Activated CD4-positive, alpha-beta memory T cell treated with anti-CD3 and anti-CD28 coated beads for 36 hours (primary cell): ENCODE results near the gene STK39. TPM values are rescaled to one million over a fixed set of nuclear protein-coding genes. Genes with fewer than 3 reads are reported as not detected.
A peak's percentile ranks its signal among the peaks of the same experiment; 100 is the strongest.
"Not testable (repeated sequence)": the region's sequence is repeated elsewhere in the genome, so short reads cannot be mapped to it uniquely, and the experiment has no call there.

Source experiments
- CTCF ChIA-PET: fragments of 350-600 bp; sonication (Branson Sonifier 250); formaldehyde crosslinking; loops from one replicate; lab custom pipeline; 2021; ENCODE audit warnings: antibody characterized with exemption, inconsistent platforms; lab: Charles Lee
- POLR2A ChIA-PET: fragments of 350-600 bp; sonication (Branson Sonifier 250); formaldehyde crosslinking; loops from one replicate; lab custom pipeline; 2021; ENCODE audit warnings: antibody characterized with exemption; lab: Charles Lee
- DNase-seq: peaks from one replicate; pipeline ENCODE4 v3.0.0-alpha.2; 2020
- H3K27ac Mint-ChIP-seq: one replicate; pipeline ENCODE4 v1.8.0; 2021; ENCODE audit warnings: mixed read lengths
- H3K27me3 Mint-ChIP-seq: one replicate; pipeline ENCODE4 v1.8.0; 2021; ENCODE audit warnings: mixed read lengths
- H3K36me3 Mint-ChIP-seq: one replicate; pipeline ENCODE4 v1.8.0; 2021; ENCODE audit warnings: mixed read lengths
- H3K4me1 Mint-ChIP-seq: one replicate; pipeline ENCODE4 v1.8.0; 2021; ENCODE audit warnings: low read depth, mixed read lengths
- H3K4me3 Mint-ChIP-seq: one replicate; pipeline ENCODE4 v1.8.0; 2021; ENCODE audit warnings: mild to moderate bottlenecking, mixed read lengths
- H3K9me3 Mint-ChIP-seq: one replicate; pipeline ENCODE4 v1.8.0; 2021; ENCODE audit warnings: mixed read lengths
- intact Hi-C: fragments of 100-400 bp; cut with micrococcal nuclease; formaldehyde crosslinking; loops from one replicate; pipeline ENCODE4 v1.15.1; 2023
- total RNA-seq, 2 experiments: library from RNA; stranded (reverse); gene quantifications; one replicate each; pipeline ENCODE4 v1.2.3, GENCODE V29; 2021

The STK39 gene
- total RNA-seq, 2 experiments from 2014 or later: 53.8 to 55.4 TPM

GRCh38 chr2:168047091-168047690 lies 200.2 kb downstream of the STK39 start:
- H3K36me3 Mint-ChIP-seq: peaks cover 22% of the 10 kb centered on the region

GRCh38 chr2:168044579-168044978 lies 202.8 kb downstream of the STK39 start:
- POLR2A ChIA-PET: no interaction called here
- H3K9me3 Mint-ChIP-seq: no peaks in the 10 kb centered on the region

More at GRCh38 chr2:168047091-168047690, 200.2 kb downstream of the STK39 start:
- ChIA-PET POLR2A (no interaction called here), CTCF (no interaction called here)
- DNase-seq: no peak
- no peak overlapping the region for H3K27ac Mint-ChIP-seq
- no peak overlapping the region for H3K4me3 Mint-ChIP-seq
- H3K27me3 Mint-ChIP-seq: no peaks in the 10 kb centered on the region
- peaks cover 18% of the 10 kb centered on the region for H3K4me1 Mint-ChIP-seq
- intact Hi-C loops: no loop called here
- H3K9me3 Mint-ChIP-seq: no peaks in the 10 kb centered on the region

GRCh38 chr2:168044176-168044575 lies 203.2 kb downstream of the STK39 start:
- Mint-ChIP-seq H3K36me3 (peaks cover 21% of the 10 kb centered on the region), H3K27ac (no peak overlapping the region), H3K4me3 (no peak overlapping the region), H3K9me3 (no peaks in the 10 kb centered on the region), H3K4me1 (peaks cover 29% of the 10 kb centered on the region), H3K27me3 (no peaks in the 10 kb centered on the region)
- intact Hi-C loops: no loop called here
- ChIA-PET CTCF (interaction anchor here (0.5 kb wide), 1 partner anchor 432 kb away, joined by 3 read pairs; no protein-coding TSS in a partner anchor), POLR2A (no interaction called here)
- DNase-seq: no peak

More at GRCh38 chr2:168044579-168044978, 202.8 kb downstream of the STK39 start:
- no peak for DNase-seq
- intact Hi-C loops: no loop called here
- H3K4me1 Mint-ChIP-seq: peaks cover 29% of the 10 kb centered on the region
- CTCF ChIA-PET: no interaction called here
- peaks cover 25% of the 10 kb centered on the region for H3K36me3 Mint-ChIP-seq
- H3K4me3 Mint-ChIP-seq: no peak overlapping the region
- H3K27me3 Mint-ChIP-seq: no peaks in the 10 kb centered on the region
- H3K27ac Mint-ChIP-seq: no peak overlapping the region

GRCh38 chr2:168042127-168042824 lies 205.1 kb downstream of the STK39 start:
- intact Hi-C loops, H3K27me3 Mint-ChIP-seq, H3K27ac Mint-ChIP-seq: not testable (repeated sequence)

GRCh38 chr2:168039881-168040280 lies 207.5 kb downstream of the STK39 start:
- Mint-ChIP-seq H3K36me3 (peaks cover 31% of the 10 kb centered on the region), H3K4me1 (peaks cover 43% of the 10 kb centered on the region), H3K9me3 (no peaks in the 10 kb centered on the region), H3K4me3 (no peak overlapping the region), H3K27me3 (no peaks in the 10 kb centered on the region), H3K27ac (no peak overlapping the region)
- DNase-seq: peak; percentile 23
- ChIA-PET CTCF (no interaction called here), POLR2A (no interaction called here)
- intact Hi-C loops: loop anchor here (5.0 to 10.0 kb wide), 3 partner anchors 155 to 455 kb away; no protein-coding TSS in a partner anchor

More at GRCh38 chr2:168042127-168042824, 205.1 kb downstream of the STK39 start:
- Mint-ChIP-seq H3K4me1 (peaks cover 31% of the 10 kb centered on the region), H3K36me3 (peaks cover 20% of the 10 kb centered on the region)
- H3K9me3 Mint-ChIP-seq, H3K4me3 Mint-ChIP-seq, POLR2A ChIA-PET, DNase-seq: not testable (repeated sequence)
- CTCF ChIA-PET: interaction anchor here (1.5 kb wide), 1 partner anchor 77 kb away, joined by 6 read pairs; no protein-coding TSS in a partner anchor

- ChIA-PET CTCF (no interaction called here), POLR2A (no interaction called here)
- no peak for DNase-seq
- Mint-ChIP-seq H3K36me3 (peaks cover 40% of the 10 kb centered on the region), H3K27me3 (no peaks in the 10 kb centered on the region), H3K27ac (no peak overlapping the region), H3K4me3 (no peak overlapping the region), H3K4me1 (peaks cover 37% of the 10 kb centered on the region), H3K9me3 (no peaks in the 10 kb centered on the region)
- intact Hi-C loops: loop anchor here (5.0 to 10.0 kb wide), 3 partner anchors 157 to 457 kb away; no protein-coding TSS in a partner anchor
These were observed 209.6 kb downstream of the STK39 start for GRCh38 chr2:168037778-168038177.

GRCh38 chr2:168035458-168035857 lies 211.9 kb downstream of the STK39 start:
- ChIA-PET CTCF (interaction anchor here (0.8 to 1.4 kb wide), 2 partner anchors 84 to 284 kb away, joined by 5 to 6 read pairs; no protein-coding TSS in a partner anchor), POLR2A (no interaction called here)
- Mint-ChIP-seq H3K27me3 (no peaks in the 10 kb centered on the region), H3K4me3 (no peak overlapping the region), H3K4me1 (peaks cover 37% of the 10 kb centered on the region), H3K9me3 (no peaks in the 10 kb centered on the region), H3K36me3 (peaks cover 37% of the 10 kb centered on the region), H3K27ac (peak overlapping the region; percentile 9)
- peak; percentile 11 for DNase-seq
- intact Hi-C loops: loop anchor here (1.0 to 10.0 kb wide), 4 partner anchors 33 to 459 kb away; no protein-coding TSS in a partner anchor

- Mint-ChIP-seq H3K27ac (no peak overlapping the region), H3K27me3 (no peaks in the 10 kb centered on the region), H3K4me1 (peaks cover 35% of the 10 kb centered on the region), H3K9me3 (no peaks in the 10 kb centered on the region), H3K4me3 (no peak overlapping the region), H3K36me3 (peaks cover 38% of the 10 kb centered on the region)
- intact Hi-C loops: loop anchor here (1.0 to 10.0 kb wide), 4 partner anchors 32 to 460 kb away; no protein-coding TSS in a partner anchor
- DNase-seq: no peak
- ChIA-PET CTCF (interaction anchor here (0.8 to 1.4 kb wide), 2 partner anchors 85 to 285 kb away, joined by 5 to 6 read pairs; no protein-coding TSS in a partner anchor), POLR2A (no interaction called here)
These were observed 212.8 kb downstream of the STK39 start for GRCh38 chr2:168034616-168035015.

GRCh38 chr2:168033966-168034365 lies 213.4 kb downstream of the STK39 start:
- H3K36me3 Mint-ChIP-seq: peaks cover 38% of the 10 kb centered on the region
- H3K4me3 Mint-ChIP-seq: no peak overlapping the region
- POLR2A ChIA-PET: no interaction called here
- H3K27me3 Mint-ChIP-seq: no peaks in the 10 kb centered on the region
- no peak overlapping the region for H3K27ac Mint-ChIP-seq
- no peaks in the 10 kb centered on the region for H3K9me3 Mint-ChIP-seq
- H3K4me1 Mint-ChIP-seq: peaks cover 35% of the 10 kb centered on the region
- CTCF ChIA-PET: interaction anchor here (0.6 kb wide), 1 partner anchor 31 kb away, joined by 3 read pairs; no protein-coding TSS in a partner anchor
- intact Hi-C loops: loop anchor here (10.0 kb wide), 2 partner anchors 161 to 461 kb away; no protein-coding TSS in a partner anchor
- DNase-seq: no peak

- no peaks in the 10 kb centered on the region for H3K9me3 Mint-ChIP-seq
- no peak overlapping the region for H3K27ac Mint-ChIP-seq
- H3K36me3 Mint-ChIP-seq: peaks cover 33% of the 10 kb centered on the region
- ChIA-PET CTCF (no interaction called here), POLR2A (no interaction called here)
- DNase-seq: no peak
- no peak overlapping the region for H3K4me3 Mint-ChIP-seq
- peaks cover 26% of the 10 kb centered on the region for H3K4me1 Mint-ChIP-seq
- H3K27me3 Mint-ChIP-seq: no peaks in the 10 kb centered on the region
- intact Hi-C loops: loop anchor here (10.0 kb wide), 2 partner anchors 163 to 463 kb away; no protein-coding TSS in a partner anchor
These were observed 215.3 kb downstream of the STK39 start for GRCh38 chr2:168032091-168032490.

- ChIA-PET CTCF (no interaction called here), POLR2A (no interaction called here)
- Mint-ChIP-seq H3K36me3 (peaks cover 30% of the 10 kb centered on the region), H3K4me1 (peaks cover 19% of the 10 kb centered on the region), H3K9me3 (no peaks in the 10 kb centered on the region), H3K4me3 (no peak overlapping the region), H3K27ac (peak overlapping the region; percentile 49), H3K27me3 (no peaks in the 10 kb centered on the region)
- intact Hi-C loops: loop anchor here (10.0 kb wide), 2 partner anchors 164 to 464 kb away; no protein-coding TSS in a partner anchor
- peak; percentile 50 for DNase-seq
These were observed 216.4 kb downstream of the STK39 start for GRCh38 chr2:168030862-168031624.
